ENCODE results near the gene SLC7A1.

GRCh38 chr13:29577136-29578051 is 18.1 kb downstream of the SLC7A1 start:
- TF ChIP-seq PBX3 (CRISPR knock-in tag; IDR thresholded peaks at IDR 0.05; ENCODE audit: borderline replicate concordance) (no peak), TBP (CRISPR knock-in tag; IDR thresholded peaks at IDR 0.05) (no peak), ZNF672 (CRISPR knock-in tag; IDR thresholded peaks at IDR 0.05) (no peak), ELK4 (CRISPR knock-in tag; IDR thresholded peaks at IDR 0.05; ENCODE audit: borderline replicate concordance) (no peak), RAD21 (CRISPR knock-in tag; IDR thresholded peaks at IDR 0.05) (no peak), NFYB (CRISPR knock-in tag; IDR thresholded peaks at IDR 0.05) (no peak), FOSL2 (CRISPR knock-in tag; IDR thresholded peaks at IDR 0.05) (no peak), ZNF878 (CRISPR knock-in tag; IDR thresholded peaks at IDR 0.05) (no peak), ZNF431 (CRISPR knock-in tag; IDR thresholded peaks at IDR 0.05; ENCODE audit: borderline replicate concordance, low read depth) (no peak), DRAP1 (CRISPR knock-in tag; IDR thresholded peaks at IDR 0.05) (no peak), GABPA (IDR thresholded peaks at IDR 0.05; ENCODE audit: low read depth, low read length) (no peak), GABPA (CRISPR knock-in tag; IDR thresholded peaks at IDR 0.05; ENCODE audit: low read depth) (no peak), HCFC1 (IDR thresholded peaks at IDR 0.05; ENCODE audit: low read depth, low read length) (no peak), ZNF362 (CRISPR knock-in tag; IDR thresholded peaks at IDR 0.05; ENCODE audit: borderline replicate concordance) (no peak), POLR2A (IDR thresholded peaks at IDR 0.05; ENCODE audit: insufficient read depth in 1 of 2, low read depth in 2 of 2, low read length in 2 of 2) (no peak)
